Limb (tissue), 2 donors: Measurements from ENCODE around the gene RHOT2.

Source experiments
- DNase-seq, 2 donors: peaks; one replicate each; pipeline ENCODE4 v3.0.0-alpha.2; 2016; ENCODE audit errors: extremely low spot score in 2 of 2

RHOT2 gene

DNA sequence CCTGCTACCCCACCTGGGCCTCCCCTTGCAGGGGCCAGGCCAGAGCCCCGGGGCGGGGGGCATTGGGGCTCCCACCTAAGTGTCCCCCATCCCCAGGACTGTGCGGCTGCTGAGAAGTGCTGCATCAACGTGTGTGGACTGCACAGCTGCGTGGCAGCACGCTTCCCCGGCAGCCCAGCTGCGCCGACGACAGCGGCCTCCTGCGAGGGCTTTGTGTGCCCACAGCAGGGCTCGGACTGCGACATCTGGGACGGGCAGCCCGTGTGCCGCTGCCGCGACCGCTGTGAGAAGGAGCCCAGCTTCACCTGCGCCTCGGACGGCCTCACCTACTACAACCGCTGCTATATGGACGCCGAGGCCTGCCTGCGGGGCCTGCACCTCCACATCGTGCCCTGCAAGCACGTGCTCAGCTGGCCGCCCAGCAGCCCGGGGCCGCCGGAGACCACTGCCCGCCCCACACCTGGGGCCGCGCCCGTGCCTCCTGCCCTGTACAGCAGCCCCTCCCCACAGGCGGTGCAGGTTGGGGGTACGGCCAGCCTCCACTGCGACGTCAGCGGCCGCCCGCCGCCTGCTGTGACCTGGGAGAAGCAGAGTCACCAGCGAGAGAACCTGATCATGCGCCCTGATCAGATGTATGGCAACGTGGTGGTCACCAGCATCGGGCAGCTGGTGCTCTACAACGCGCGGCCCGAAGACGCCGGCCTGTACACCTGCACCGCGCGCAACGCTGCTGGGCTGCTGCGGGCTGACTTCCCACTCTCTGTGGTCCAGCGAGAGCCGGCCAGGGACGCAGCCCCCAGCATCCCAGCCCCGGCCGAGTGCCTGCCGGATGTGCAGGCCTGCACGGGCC, 35.2 kb upstream of the RHOT2 start:
- DNase-seq: no peak

DNA sequence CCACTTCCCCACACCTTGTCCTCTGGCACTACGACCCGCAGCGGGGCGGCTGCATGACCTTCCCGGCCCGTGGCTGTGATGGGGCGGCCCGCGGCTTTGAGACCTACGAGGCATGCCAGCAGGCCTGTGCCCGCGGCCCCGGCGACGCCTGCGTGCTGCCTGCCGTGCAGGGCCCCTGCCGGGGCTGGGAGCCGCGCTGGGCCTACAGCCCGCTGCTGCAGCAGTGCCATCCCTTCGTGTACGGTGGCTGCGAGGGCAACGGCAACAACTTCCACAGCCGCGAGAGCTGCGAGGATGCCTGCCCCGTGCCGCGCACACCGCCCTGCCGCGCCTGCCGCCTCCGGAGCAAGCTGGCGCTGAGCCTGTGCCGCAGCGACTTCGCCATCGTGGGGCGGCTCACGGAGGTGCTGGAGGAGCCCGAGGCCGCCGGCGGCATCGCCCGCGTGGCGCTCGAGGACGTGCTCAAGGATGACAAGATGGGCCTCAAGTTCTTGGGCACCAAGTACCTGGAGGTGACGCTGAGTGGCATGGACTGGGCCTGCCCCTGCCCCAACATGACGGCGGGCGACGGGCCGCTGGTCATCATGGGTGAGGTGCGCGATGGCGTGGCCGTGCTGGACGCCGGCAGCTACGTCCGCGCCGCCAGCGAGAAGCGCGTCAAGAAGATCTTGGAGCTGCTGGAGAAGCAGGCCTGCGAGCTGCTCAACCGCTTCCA, 34.4 kb upstream of the RHOT2 start:
- DNase-seq: no peak

DNA sequence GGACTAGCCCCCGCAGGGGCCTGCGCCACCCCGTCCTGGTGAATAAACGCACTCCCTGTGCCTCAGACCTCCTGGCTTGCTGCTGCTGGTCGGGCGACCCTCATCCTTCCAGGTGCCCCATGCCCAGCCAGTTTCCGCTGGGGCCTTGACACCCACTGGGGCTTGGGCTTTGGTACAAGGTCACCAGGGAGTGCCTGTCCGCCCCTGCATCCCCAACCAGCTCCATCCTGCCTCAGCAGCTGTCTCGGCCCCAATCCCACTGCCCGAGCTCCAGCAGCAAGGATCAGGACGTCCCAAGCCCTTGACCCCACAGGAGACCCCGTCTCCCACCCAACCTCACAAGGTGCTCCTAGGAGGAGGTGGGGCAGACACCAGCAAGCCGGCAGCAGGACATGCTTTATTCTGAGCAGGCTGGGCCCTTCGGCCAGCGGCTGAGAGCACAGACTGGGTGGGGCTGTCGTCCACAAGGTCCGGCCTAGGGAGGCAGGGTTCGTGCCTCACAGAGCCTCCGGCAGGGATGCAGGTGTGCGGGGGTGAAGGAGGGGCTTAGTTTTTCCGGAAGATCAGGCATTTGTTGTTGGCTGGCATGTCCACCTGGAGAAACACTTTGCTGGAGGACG, 33.8 kb upstream of the RHOT2 start:
- DNase-seq: no peak

DNA sequence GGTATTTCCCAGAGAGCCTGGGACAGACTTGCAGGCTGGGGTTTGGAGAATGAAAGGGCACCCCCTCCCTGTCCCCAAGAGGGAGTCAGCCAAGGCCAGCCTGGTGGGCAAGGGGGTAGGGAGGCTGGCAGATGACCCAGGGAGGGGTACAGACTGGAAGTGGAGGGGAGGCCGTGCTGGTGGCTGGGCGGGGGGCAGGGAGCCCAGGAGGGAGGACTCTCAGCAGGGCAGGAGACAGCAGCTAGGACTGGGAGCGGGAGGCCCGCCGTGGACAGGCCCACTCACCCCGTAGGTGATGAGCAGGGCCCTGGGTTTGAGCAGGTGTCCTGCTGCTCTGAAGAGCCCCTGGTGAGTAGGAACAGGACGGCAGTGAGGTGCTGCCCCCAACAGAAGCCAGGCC, 32.9 kb upstream of the RHOT2 start:
- DNase-seq: no peak

DNA sequence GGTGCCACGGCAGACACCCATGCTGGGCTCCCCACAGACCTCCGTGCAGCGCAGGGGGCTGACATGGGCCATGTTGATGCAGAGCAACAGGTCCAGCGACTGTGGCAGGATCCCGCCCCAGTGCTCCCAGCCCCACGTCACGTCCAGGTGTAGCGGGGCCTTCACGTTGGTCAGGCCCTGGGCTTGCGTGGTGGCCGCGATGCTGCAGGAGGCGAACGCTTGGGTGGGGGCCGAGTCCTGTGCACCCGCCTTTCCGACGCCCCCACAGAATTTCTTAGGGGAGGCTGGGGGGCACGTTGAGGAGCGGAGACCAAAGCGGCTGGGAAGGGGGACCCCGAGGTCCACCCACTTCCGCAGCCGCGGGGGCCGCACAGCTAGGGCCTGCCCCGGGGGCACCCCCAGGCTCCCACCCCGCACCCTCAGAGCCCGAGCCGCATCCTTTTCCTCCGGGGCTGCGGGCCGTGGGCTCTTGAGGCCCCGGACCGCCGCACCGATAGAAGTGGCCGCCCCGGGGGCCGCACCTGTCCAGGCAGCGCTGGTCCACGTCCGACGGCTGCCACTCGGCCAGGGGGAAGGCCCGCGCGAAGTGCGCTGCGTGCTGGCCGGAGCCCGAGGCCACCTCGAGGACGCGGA, 32.2 kb upstream of the RHOT2 start:
- DNase-seq: no peak

DNA sequence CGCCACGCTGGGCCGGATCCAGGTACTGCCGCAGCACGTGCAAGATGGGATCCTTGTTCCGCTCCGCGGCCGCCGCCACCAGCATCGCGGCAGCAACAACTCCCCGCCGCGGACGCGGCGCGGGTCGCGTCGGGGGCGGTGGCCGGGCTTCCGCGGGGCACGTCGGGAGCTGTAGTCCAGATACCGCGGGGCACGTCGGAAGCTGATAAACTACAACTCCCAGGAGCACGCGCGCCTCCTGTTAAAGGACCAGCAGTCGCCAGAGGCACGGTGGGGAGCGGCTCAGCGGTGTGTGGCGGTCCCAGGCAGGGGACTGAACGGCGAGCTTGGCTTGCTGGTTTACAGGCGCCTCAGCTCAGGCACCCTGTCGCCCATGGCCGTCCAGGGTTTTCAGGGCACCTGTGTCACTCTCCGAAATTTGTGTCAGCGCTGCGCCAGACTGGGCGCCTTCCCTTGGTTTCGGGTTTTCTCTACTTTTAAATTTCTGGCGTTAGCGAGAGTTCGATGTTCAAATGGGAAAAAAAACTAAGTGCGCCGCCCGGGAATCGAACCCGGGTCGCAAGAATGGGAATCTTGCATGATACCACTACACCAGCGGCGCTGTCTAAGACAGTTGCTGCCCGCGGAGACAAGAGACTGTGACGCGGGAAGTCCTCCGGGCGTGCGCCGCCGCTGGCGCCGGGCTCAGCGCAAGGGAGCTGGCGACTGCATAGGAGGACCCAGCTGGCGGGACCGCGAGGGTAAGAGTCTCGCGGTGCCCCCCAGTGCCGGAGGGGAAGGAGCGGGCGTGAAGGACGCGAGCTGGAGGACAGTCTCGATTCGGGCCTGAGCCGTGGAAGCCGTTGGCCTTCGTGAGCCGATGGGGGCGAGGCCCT, 31.5 kb upstream of the RHOT2 start, which contains the start of gene METTL26:
METTL26 (minus strand) TSS at position 100 of the 875 bp plus-strand sequence; CDS start at position 85, 15 bp downstream.
- peak; percentile 94 to 97 for DNase-seq

DNA sequence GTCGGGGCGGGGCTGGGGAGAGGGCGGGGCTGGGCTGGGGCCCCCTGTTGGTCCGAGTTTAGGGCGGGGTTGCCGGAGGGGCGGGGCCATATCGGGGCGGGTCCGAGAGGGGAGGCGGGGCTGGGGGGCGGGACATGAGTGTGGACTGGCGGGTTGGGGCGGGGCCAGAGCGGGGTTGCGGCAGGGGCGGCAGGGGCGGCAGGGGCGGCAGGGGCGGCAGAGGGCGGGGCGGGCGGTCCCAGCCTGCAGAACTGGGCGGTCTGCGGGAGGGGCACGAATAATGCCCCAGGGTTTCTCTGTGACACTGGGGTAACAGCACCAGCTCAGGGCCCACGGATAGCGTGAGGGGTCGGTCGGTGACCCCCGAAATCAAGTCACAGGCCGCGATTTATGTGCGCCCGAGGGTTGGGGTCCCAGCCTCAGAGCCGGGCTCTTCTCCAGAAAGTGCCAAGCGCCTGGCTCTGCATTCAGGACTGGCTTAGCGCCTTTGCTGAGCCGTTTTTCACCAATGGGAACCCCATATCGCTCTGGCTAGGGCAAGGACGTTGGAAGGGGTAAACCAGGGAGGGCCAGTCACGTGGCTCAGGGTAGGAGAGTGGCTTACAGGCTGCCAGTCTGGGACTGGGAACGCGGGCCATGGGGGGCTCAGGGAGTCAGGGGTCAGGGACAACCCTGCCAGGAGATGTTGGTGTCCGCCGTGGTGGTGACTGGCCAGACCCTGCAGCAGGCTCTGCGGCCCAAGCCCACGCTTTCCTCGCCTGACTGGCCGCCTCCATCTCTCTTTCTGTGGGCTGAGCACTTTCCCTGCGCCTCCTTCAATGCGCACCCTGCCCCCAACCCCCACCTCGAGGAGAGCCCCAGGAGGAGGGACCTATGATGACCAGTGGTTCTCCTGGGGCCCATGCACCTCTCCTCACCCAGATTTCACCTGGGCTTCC, 30.6 kb upstream of the RHOT2 start:
- peak; percentile 89 to 97 for DNase-seq

DNA sequence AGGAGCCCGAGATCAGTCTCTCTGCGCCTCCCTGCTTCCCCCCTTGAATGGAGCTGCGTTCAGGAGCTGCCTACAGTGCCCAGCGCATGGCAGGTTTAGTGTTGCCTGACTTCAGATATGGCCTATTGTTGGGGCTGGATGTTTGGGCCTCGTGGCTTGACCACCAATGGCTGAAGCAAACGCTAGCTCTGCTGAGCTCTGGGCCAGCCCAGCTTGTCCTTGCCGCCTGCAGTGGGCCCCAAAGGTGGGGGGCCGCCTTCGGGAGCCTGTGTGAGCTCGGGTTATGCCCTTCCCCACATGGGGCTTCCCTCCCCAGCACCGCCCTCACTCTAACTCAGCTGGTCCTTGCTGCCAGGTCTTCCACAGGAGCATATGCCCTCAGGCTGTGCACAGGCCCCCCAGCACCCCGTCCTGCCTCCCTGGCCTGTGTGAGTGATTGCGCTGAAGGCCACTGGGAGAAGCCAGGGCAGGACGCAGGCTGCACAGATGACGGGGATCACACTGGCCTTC, 29.8 kb upstream of the RHOT2 start:
- no peak for DNase-seq

DNA sequence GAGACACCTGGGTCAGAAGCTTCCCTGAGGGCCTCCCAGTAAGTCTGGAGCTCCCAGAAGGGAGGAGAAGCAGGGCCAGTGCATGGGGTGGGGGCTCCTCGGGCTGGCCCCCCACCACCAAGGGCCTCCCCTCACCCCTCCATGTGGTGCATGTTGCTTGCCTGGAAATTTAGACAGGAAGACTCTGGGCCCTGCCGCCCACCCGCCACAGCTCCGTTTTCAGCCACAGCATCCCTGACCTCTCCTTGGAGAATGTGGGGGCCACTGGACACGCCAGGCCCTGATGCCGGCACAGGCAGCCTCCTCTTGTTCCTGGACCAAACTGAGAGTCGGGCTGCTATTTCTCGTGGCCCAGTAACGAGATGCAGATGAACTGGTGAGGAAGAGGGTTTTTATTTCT, 29.1 kb upstream of the RHOT2 start:
- no peak for DNase-seq

DNA sequence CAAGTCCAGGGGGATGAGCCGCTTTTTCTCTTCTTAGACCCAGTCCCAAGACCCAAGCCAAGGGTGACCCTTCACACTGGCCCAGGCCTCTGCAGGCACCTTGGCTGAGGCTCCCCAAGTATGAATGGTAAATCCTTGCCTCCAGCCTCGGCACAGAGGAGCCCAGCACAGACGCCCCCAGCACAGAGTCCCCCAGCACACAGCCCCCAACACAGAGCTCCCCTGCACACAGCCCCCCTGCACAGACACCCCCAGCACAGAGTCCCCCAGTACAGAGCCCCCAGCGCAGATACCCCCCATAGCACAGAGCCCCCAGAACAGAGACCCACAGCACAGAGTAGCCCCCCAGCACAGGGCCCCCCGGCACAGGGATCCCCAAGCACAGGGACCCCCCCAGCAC, 27.3 kb upstream of the RHOT2 start:
- no peak for DNase-seq

DNA sequence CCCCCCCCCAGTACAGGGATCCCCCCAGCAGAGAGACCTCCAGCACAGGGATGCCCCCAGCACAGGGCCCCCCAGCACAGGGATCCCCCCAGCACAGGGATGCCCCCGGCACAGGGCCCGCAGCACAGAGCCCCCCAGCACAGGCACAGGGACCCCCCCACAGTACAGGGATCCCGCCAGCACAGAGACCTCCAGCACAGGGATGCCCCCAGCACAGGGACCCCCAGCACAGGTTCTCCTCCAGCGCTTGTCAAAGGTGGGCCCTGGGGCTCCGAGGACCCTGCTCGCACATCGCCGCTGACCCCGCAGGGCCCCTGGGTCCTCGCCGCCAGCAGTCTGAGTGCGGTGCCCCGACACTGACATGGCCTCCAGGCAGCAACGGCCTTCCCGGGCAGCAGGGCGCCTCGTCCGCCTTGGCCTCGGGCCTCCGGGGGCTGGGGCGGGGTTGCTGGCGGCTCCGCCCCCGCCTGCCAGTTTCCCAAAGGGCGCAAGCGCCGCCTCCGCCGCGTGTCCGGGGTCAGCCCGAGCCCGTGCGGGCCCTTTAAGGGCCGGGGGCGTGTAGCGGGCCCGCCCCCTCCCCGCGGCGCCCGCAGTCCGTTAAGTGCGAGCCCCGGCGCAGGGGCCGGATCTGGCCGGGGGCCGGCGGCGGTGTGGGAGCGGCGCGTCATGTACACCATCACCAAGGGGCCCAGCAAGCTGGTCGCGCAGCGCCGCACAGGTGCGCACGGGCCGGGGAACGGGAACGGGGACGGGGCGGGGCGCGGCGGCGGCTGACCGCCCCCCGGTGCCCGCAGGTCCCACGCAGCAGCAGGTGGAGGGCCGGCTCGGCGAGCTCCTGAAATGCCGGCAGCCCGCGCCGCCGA, 26.4 kb upstream of the RHOT2 start, which contains the start of gene MCRIP2:
MCRIP2 (plus strand) TSS at position 503 of the 863 bp plus-strand sequence; CDS start at position 667, 164 bp downstream.
- DNase-seq: peak; percentile 18 to 74

DNA sequence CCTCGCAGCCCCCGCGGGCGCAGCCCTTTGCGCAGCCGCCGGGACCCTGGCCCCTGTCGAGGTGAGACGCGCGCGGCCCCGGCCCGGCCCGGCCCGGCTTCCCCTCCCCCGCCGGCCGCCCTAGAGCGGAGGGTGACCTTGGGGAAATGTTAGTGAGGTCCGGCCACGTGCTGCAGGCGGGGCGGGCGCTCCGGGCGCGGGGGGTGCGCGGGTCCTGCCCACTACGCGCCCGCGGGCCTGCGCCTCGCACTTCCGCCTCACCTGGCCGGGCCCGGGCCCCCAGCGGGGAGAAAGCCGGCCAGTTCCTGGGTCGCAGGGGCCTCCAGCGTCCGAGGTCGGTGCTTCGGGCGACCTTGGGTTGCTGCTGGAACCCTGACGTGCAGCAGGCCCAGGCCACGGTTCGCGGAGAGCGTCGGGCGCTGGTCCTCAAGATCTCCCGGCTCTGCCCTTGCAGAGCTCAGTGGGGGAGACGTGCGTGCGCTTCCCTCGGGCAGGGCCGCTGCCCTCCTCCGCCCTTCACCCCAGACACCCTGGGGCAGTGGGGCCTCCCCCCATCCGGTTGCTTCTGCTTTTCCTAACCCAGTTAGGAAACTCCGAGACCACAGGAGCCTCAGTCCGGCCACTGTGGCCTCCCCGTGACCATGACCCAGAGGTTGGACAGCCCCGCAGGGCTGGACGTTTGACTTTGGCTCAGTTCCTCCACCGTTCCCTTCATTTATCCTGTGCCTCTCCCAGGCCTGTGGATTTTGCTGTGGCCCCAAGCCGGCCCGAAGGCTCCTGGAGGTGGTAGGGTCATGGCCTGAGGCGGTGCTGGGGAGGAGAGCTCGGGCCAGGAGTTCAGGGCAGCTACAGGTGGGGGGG, 25.5 kb upstream of the RHOT2 start:
- no peak for DNase-seq

DNA sequence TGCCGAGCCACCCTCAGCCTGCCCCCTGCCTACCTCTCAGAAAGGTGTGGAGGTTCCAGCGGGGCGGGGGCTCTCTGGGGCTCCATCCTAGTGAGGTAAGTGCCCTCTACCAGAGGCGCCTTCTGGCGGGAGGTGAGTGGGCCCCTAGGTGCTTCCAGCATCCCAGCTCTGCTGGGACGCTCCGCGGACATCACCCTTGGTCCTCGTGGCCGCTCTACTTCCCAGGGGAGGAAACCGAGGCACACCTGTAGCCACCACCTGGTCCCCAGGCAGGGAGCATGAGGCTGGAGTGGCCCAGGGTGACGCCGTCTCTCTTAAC, 24.9 kb upstream of the RHOT2 start:
- DNase-seq: no peak

DNA sequence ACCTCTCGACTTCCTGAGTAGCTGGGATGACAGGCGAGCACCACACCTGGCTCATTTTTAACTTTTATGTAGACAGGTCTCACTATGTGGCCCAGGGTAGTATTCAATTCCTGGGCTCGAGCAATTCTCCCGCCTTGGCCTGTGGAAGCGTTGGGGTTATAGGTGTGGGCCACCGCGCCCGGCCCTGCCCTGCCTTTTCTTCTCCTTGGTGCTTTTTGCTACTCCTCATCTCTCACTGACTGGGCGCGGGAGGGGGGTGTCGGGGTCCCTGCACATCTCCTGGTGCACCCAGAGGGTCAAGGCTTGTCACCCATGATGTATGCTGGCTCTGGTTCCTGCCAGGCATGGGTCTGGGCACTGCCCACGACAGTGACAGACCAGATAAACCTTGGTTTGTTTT, 23.4 kb upstream of the RHOT2 start:
- no peak for DNase-seq

DNA sequence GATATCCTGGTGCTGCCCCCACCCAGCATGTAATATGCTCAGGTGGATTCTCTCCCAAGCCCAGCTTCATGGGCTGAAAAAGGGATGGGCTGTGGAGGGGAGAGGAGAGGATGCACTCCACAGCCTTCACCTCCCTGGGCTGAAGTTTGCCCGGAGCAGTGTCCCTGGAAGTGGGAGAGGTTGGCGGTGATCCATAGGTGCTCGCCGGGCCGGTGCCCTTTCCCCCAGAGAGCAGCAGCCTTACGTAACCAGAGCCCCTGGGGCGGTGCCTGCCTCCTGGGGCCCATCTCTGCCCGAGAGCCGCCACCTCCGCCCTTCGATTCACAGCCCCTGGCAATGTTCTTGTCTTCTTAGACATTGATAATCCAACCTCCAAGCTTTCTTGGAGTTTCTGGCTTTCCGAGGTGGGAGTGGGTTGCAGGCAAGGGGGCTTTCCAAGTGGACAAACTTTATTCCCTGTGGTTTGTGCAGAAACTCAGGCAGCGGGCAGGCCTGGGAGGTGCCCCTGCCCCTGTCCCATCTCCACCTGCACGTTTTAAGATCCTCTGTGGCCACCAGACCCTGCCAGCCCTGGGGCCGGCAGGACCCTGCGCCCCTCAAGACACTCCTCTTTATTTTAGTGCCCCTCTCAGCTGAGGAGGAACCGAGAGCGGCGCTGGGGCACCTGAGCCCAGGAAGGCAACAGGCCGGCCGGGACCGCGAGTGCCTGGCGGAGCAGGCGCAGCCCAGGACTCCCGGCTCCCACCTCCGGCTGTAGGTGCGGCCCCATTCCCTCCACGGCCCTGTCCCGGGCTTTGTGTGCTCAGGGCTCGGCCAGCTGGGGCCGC, 21.9 kb upstream of the RHOT2 start:
- DNase-seq: no peak

DNA sequence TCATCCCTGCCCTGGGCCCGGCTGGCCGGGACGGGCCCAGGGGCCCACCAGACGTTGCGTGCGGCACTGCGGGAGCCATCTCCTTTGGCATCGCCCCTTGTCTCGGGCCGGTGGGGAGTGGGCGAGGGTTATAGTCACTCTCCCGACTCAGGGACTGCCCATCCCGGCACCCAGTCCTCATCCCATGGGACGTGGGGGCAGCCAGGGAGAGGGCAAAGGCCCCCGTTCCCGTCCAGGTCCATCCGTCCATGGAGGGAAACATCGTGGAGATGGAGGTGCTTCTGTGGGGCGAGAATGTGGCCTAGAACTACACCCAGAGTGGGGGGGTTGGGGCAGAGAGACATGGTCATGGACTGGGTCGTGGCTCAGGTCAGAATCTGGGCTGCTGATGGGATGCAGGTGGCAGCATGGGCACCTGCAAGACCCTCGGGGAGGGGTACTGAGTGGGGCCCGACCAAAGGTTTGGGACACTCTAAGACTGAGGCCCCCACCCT, 21.2 kb upstream of the RHOT2 start:
- DNase-seq: no peak
